Head of caudate nucleus (tissue), 42 donors: ENCODE results near the gene SEC14L2.

ENCODE experiments used
- DNase-seq, 42 donors: peaks; one replicate each; pipeline versions ENCODE4 v3.0.0 to v3.0.0-alpha.2; 2020 to 2021; ENCODE audit warnings: mixed read lengths in 7 of 42
- intact Hi-C: fragments of 100-400 bp; cut with DNase I; formaldehyde crosslinking; loops from one replicate; pipeline ENCODE4 v1.15.0; 2022

The SEC14L2 gene

DNA sequence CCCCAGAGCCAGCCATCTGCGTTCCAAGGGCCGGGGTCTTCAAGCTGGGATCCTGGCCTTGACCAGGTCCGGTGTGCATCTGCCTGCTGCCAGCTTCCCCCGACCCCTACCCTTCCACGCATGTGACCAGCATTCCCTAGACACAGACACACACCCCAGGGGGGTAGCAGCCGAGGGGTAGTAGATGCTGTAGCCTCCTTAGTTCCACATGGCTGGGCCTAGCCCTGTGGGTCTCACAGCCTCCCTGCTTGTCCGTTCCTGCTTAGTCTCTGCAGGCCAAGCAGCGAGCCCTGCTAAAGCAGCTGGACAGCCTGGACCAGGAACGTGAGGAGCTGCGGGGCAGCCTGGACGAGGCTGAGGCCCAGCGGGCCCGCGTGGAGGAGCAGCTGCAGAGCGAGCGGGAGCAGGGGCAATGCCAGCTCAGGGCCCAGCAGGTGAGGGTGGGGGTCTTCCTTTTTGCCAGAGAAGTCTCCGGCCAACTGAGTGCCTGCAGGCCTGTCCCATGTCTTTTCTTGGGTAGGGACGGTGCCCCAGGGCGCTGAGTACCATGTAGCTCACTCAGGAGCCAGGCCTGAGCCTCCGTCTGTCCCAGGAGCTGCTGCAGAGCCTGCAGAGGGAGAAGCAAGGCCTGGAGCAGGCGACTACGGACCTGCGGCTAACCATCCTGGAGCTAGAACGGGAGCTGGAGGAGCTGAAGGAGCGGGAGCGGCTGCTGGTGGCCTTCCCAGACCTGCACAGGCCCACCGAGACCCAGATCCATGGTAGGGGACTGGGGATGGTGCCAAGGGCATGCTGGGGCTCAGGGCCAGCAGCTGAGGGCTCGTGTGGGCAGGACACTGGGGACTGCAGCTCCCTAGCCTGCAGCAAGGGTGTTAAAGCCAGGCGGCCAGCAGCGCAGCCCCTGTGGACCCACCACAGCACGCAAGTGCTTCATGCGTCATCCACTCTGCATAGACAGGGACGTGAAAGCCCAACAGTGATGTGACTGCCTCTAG is 23.2 kb upstream of the SEC14L2 start:
- DNase-seq: no peak
- intact Hi-C loops: no loop called here

DNA sequence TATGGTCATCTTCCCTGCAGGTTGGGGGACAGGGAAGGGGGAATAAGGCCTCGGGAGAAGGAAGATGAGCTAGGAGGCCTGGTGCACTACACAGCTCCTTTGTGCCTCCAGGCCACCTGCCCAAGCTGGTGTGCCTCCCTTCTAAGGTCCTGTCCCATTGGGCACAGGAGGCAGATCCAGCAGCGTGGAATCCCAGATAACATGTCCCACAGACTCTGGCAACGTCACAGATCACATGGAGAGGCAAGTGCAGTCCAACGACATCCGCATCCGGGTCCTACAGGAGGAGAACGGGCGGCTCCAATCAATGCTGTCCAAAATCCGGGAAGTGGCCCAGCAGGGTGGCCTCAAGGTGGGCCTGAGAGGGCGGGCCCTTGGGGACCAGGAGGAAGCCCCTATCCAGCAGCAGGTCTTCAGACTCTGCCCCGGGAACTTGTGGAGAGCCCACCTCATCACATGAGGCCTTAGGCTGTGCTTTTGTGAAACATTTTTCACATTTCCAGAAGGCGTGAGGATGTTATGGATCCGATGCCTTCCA is 21.4 kb upstream of the SEC14L2 start:
- DNase-seq: no peak
- intact Hi-C loops: no loop called here

DNA sequence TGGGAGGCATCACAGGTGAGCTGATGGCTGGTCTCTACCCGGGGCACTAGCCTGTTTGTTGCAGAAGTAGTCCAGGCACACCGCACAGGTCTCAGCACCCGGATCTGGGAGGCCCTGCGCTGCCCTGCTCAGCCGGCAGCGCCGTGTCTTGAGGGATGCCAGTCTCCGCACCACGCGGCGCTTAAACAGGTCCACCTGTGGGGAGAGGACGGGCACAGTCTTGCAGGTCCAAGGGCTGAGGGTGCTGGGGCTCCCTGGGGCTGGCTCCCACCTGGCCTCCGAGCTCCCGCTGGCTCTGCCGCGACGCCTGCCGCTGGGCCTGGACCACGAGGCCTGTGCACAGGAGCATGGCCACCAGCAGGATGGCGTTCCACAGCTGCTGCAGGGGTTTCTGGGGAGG is 16.8 kb upstream of the SEC14L2 start:
- DNase-seq: peak in 1 of 42 donors; percentile 12
- intact Hi-C loops: no loop called here

DNA sequence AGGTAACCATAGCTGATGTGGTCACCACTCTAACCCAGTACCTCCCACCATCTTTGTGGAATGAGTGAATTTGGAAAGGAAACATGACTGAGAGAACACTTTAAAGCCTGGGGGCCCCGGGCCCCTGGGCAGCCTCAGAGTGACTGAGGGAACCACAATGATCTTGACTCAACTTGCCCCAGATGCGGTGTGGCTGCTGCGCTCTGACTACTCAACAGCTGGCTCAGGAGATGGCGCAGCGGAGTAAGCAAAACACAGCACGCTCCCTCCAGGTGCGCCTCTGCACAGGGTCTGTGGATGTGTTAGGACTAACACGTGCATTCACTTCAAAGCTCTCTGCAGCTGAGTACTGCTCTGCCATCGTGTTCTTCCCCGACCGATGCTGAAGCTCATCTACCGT is 15.6 kb upstream of the SEC14L2 start:
- no peak for DNase-seq
- intact Hi-C loops: no loop called here

DNA sequence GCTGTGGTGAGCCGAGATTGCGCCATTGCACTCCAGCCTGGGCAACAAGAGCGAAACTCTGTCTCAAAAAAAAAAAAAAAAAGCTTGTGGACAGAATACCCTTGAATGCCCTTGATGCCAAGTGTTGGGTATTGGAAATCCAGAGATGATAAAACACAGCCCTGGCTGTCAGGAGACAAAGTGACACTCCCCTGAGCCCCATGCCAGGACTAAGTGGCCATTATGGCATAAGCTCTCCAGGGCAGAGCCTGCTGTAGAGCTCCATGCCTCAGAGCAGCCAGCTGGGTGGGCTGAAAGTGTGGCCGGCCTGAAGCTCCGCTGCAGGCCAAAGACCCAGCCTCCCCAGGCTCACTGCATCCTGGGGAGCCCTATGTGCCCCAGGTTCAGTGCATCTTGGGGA is 14.5 kb upstream of the SEC14L2 start:
- intact Hi-C loops: no loop called here
- no peak for DNase-seq

DNA sequence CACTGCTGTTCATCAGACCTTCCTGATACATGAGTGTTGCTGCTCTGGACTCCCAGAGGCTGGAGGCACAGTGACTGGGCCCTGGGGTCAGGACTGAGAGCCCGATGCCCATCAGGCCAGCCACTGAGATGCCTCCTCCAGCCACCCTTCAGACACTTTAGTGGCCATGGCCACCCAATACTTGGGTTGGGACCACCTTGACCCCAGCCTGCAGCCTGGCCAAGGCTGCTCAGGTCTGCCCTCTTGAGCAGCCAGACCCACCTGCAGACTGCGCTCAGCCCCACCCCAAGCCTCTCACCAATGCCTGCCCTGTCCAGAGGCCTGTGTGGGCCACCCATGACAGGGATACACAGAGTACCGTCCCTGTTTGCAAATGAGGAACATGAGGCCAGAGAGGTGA is 13.8 kb upstream of the SEC14L2 start:
- no peak for DNase-seq
- intact Hi-C loops: no loop called here

DNA sequence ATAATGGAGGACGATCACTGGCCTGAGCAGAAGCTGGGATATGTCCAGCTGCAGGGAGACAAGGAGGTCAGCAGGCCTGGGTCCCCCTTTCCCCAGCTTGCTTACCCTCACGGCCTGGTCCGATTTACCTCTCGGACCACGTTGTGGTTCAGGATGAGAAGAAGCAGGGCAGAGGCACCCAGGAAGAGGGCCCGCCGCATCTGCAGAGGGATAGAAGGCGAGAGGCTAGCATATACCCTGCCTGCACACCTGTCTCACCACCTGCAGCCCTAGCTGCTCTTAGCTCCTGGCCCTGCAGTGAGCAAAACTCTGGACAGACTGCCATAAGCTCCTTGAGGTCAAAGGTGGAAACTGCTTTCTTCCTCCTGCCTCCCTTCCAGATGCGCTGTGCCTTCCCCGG is 10.9 kb upstream of the SEC14L2 start:
- intact Hi-C loops: loop anchor here (5.0 kb wide), 1 partner anchor 41 kb away; the partner anchor contains the start of gene MTFP1
- DNase-seq: no peak

DNA sequence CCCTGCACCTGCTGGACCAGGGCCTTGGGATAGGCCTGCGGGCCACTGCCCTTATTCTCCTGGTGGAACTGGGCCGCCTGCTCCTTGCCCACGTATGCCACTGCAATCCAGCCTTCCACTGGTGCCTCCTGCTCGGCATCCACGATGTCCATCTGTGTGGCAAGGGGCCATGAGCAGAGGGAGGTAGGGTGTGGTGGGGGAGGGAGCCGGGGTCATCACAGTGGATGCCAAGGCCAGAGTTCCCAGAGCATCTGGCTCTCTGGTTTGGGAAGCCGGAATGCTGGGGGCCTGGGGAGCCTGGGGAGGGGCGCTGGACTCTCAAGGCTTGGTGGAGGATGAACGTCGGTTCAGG is 10.2 kb upstream of the SEC14L2 start:
- intact Hi-C loops: loop anchor here (5.0 kb wide), 1 partner anchor 41 kb away; the partner anchor contains the start of gene MTFP1
- peak in 1 of 42 donors; percentile 35 for DNase-seq

DNA sequence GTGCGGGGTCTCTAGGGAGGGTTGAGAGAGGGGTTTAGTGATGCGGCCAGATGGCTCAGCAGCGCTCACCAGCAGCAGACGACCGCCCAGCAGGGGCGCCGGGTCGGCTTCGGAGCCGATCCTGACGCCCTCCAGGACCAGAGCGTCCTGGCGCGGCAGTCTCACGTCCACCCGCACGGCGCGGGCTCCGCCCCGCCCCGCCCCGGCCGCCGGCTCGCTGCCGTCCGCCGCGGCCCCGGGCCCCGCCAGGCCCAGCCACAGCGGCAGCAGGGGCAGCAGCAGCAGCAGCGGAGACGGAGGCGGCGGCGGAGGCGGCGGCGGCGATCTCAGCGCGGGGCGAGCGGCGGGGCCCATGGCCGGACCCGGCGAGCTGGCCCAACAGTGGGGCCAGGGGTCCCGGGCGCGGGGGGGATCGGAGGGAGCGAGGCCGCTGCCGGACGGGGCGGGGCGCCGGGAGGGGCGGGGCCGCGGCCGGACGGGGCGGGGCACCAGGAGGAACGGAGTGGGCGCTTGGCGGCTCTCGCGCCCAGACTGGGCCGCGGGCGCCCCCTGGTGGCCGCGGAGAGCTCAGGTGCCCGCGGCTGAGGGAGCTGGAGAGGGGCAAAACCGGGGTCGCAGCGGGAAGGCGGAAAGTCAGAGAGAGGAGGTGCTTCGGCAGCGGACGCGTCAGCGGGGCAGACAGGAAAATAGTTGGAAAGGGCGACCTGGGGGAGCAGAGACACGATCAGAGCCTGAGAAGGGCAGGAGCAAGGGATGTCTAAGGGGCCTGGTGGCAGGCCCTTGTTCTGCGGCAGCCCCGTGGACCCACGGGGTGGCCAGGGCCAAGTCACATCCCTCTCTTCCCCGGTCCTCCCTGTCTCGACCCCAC is 9.6 kb upstream of the SEC14L2 start, which contains the start of gene RNF215:
RNF215 (minus strand) TSS at position 452 of the 868 bp plus-strand sequence; CDS start at position 354, 98 bp downstream.
- DNase-seq: peak; percentile 41 to 93 (median 86)
- intact Hi-C loops: loop anchor here (5.0 kb wide), 1 partner anchor 40 kb away; the partner anchor contains the start of gene MTFP1

DNA sequence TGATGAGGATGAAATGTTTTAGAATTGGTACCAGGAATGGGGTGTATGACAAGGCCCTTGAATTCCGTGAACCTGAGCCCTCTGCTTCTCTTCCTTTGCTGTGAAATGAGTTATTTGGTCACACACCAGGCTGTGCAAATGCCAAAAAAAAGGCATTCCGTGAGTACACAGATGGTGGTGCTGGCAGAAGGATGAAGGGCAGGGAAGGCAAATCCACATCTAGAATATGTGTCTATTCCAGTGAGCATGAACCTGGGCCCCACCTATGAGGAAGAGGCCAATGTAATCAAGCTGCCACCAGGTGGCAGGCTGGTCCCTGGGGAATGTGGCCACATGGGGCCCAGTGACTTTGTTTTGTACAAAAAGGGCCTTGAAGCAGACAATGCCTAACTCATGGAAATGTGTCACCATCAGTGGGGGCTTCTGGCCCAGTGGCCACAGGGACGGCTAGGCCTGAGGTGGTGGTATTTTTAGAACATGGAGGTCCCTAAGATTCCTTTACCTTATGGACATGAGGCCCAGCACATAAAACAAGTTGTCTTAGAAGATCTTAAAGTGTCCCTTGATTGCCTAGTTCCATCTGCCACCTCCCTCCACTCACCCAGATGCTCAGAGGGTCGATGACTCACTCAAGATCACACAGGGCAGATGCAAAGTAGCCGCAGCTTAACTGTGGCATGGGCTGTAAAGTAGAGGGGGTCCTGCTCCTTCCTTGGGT is 5.7 kb upstream of the SEC14L2 start:
- DNase-seq: peak; percentile 55 to 92 (median 80)
- intact Hi-C loops: loop anchor here (2.0 to 5.0 kb wide), 2 partner anchors 91 to 104 kb away; no protein-coding TSS in a partner anchor

DNA sequence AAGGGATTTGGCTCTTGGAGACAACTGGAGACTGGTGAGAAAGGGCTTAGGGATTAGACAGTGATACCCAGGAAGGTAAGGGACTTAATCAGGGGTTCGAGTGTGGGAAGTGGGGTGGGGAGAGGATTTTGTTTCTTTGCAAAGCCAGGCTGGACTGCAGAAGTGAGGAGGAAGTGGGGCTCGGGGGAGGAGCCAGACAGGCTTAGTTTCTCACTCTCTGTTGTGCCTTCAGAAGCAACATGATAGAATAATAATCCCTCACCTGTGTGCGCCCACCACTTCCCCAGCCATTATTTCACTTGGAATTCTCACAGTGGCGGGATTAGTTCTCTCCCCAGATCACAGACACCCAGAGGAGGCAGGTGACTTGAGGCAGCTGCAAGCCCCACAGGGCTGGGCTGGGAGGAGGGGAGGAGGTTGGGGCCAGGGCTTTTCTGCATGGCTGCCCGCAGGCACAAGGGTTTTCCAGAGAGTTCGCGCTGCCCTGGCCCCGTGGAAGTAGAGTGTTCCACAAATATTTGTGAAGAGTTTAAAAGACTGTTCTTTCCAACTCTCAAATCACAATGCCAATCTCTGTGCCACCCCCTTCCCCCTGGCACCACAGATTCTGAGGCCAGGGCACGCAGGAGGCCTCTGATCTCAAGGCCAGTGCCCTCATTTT is 4.0 kb upstream of the SEC14L2 start:
- intact Hi-C loops: loop anchor here (5.0 kb wide), 1 partner anchor 90 kb away; no protein-coding TSS in a partner anchor
- DNase-seq: peak in 5 of 42 donors; percentile 17 to 47 (median 35)

DNA sequence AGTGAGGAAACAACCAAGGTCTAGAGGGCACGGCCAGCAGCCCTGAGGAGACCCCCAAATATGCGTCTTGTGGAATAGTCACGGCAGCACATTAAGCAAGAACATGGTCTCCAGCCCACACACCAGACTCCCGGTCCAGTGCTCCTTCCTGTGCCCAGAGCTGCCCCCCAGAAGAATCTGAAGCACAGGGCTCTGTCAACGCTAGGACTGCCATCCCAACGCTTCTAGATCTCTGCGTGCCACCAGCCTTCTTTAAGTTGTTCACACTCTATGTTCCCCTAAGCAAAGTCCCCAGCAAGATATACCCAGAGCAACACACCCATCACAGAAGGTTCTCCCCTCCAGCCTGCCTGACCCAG is 3.5 kb upstream of the SEC14L2 start:
- intact Hi-C loops: loop anchor here (5.0 kb wide), 1 partner anchor 89 kb away; no protein-coding TSS in a partner anchor
- no peak for DNase-seq

DNA sequence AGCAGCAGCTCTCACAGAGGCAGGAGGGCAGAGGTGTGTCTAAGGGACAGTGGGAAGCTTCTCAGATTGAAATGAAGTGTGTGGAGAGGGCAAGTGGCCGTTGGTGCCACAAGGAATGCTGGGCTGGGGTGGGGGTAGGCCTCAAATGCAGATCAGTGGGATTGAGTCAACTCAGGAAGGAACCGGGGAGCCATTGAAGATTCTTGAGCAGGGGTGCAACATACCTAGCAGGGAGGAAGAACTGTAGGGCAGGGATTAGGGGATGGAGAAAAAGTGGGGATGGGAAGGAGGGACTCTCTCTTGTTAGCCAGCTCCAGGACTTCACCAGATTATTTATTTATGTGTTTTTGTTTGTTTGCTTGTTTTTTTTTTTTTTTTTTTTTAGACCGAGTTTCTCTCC is 2.9 kb upstream of the SEC14L2 start:
- intact Hi-C loops: loop anchor here (5.0 kb wide), 1 partner anchor 88 kb away; no protein-coding TSS in a partner anchor
- DNase-seq: no peak

DNA sequence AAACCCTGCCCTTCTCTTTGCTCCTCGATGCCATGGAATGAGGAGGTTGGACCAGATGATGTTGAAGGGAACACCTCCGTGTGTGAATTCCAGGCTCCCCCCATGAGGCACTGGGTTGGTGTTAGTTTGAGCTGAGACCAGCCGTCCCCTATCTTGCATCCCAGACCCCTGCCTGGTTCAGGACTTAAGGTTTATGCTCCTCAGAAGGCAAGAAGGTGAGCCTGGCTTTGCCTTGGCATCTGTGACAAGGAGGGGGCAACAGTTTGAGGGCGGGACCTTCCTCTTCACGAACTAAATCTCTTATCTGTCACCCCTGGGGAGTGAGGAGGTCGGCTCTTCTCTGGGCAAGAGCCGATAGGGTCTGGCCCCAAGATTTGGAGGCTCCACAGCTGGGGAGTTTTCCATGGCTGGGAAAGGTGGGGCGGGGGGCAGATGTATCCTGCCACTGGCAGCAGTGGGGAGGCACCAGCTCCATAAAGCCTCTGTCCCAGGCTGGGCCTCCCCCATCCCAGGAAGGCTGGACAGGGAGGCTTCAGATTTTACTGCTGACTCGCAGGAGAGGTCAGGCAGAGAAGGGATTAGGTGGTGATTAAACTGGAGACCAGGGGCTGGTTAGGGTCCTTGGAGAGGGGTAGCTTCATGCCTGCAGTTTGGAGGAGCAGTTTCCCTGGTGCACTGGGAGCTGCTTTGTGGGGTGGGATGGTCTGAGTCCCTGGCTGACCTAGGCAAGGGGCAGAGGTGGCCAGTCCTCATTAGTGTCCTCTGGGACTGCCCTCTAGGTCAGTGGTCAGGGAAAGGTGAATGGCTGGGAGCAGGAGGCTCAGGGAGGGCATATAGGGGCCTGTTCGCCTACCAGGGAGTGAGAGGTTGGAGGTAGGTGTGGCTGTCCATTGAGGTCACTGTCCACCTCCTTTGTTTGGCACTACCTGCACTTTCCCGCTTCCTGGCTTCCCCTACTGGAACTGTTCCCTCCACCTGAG is 1.1 kb downstream of the SEC14L2 start:
- intact Hi-C loops: no loop called here
- no peak for DNase-seq

DNA sequence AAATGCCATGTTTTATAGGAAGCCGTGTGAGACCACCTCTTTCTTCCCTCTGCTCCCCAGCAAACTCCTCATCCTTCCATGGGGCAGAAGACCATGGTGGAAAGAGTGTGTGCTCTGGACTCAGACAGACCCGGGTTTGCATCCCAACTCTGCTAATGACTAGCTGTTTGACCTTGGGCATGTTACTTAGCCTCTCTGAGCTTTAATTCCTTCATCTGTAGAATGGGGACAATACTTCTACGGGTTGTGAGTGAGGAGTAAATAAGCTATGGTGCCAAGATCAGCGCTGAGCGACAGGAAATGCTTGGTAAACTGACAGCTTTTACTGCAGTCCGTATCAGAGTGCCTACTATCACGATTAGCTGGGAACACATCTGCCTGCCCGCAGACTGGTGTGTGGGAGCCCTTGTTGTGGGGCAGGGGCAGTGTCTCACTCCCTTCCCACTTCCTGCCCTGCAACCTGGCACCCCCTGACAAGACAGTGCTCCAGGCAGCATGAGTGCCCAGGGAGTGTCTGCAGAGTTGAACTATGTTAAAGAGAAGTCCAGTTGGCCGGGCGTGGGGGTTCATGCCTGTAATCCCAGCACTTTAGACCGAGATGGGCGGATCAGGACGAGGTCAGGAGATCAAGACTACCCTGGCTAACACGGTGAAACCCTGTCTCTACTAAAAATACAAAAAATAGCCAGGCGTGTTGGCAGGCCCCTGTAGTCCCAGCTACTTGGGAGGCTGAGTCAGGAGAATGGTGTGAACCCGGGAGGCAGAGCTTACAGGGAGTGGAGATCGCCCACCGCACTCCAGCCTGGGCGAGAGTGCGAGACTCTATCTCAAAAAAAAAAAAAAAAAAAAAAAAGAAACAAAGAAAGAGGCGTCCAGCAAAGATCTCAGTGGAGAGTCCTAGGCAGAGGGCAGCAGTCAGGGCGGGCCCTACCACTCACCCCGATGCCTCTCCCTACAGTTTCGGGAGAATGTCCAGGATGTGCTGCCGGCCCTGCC is 2.2 kb downstream of the SEC14L2 start:
- no peak for DNase-seq
- intact Hi-C loops: no loop called here

DNA sequence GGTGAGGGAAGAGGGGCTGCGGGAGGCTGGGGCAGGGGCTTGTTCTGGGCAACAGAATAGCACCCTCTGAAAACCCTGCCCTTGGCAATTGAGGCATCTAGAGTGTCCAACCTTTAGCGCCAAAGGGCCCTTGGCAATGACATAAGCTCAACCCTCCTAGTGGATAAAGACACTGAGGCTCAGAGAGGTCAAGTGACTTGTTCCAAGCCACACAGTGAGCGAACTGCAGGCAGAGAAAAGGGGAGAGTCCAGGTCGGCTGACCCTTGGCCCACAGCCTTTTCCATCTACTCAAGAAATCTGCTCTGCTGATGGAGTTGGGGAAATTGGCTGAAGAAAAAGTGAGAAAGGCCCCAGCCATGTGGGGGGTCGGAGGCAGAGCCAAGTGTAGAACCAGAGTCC is 2.9 kb downstream of the SEC14L2 start:
- intact Hi-C loops: no loop called here

More for the DNA sequence above, 2.9 kb downstream of the SEC14L2 start:
- no peak for DNase-seq
